GM04504 (cell line): ENCODE results near the gene GALNT10.

ENCODE experiments used
- DNase-seq: peaks from one replicate; pipeline ENCODE4 v3.0.0-alpha.2; 2012; ENCODE audit warnings: low read depth

GALNT10 gene

DNA sequence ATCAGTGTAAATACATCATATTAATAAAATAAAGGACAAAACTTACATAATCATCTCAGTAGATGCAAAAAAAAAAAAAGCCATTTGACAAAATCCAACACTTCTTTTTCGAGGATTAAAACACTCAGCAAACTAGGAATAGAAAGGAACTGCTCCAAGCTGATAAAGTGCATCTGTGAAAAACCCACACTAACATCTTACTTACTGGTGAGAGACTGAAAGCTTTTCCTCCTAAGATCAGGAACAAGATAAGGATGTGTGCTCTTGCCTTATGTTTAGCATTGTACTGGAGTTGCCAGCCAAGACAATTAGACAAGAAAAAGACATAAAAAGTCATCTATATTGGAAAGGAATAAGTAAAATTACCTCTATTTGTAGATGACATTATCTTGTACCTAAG lies 135.0 kb downstream of the GALNT10 start:
- DNase-seq: no peak

DNA sequence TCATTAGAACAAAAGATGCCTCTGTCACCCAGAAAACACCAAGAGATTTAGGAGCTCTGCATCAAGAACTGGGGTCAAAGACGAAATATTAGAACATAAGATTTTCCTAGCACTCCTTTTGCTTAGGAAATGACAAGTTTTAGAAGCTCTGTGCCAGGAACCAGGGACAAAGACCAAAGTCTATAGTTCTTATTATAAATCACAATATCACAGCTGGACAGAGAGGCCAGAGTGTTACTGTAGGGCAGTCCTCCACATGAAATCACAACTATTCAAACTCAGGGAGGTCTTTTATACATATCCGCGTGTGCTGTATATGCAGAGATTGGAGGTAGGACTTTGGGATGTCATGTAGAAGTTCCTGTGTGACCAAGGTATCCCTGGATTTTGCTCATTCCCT lies 138.5 kb downstream of the GALNT10 start:
- DNase-seq: no peak

DNA sequence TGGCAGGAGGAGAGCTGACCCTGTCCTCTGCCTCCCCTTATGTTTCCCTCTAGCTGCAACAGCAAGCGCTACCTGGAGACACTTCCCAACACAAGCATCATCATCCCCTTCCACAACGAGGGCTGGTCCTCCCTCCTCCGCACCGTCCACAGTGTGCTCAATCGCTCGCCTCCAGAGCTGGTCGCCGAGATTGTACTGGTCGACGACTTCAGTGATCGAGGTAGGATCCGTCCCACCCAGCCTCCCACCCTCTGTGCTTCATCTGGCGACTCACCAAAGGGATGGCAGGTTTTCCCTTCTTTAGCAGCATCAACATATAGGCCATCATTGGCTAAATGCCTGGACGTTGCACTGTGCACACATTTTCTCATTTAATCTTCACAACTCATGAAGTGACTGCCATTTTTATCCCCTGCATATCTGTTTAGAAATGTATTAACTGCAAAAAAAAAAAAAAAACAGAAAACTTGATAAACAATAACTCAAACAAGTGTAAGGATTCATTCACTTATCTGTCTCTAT lies 139.0 kb downstream of the GALNT10 start:
- DNase-seq: no peak

- no peak for DNase-seq
These were observed 139.6 kb downstream of the GALNT10 start for GRCh38 chr5:154330097-154330667.

GRCh38 chr5:154331232-154331631 lies 140.7 kb downstream of the GALNT10 start:
- no peak for DNase-seq

GRCh38 chr5:154331924-154332323 lies 141.4 kb downstream of the GALNT10 start:
- DNase-seq: no peak

GRCh38 chr5:154332451-154332850 lies 141.9 kb downstream of the GALNT10 start:
- no peak for DNase-seq

- no peak for DNase-seq
These were observed 142.5 kb downstream of the GALNT10 start for GRCh38 chr5:154333016-154333415.

GRCh38 chr5:154334406-154335064 lies 144.0 kb downstream of the GALNT10 start:
- DNase-seq: no peak

GRCh38 chr5:154335065-154335448 lies 144.5 kb downstream of the GALNT10 start:
- no peak for DNase-seq

- no peak for DNase-seq
These were observed 151.1 kb downstream of the GALNT10 start for GRCh38 chr5:154341620-154342019.

DNA sequence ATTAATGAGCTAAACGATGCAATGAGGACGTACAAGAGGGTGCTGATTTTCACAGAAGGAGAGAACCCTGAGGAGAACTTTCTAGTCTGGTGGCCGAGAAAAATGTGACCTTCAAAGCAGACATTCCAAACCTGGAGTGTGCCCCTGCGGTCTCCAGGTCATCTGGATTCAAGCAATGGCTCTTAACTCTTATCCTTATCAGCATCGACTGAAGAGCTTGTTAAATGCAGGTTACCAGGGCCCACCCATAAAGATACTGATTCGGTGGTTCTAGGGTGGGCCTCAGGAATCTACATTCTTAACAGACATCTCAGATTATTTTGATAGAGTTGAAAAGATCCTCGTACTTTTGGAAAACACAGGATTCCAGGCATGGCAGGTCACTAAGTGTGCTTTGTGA lies 151.7 kb downstream of the GALNT10 start:
- no peak for DNase-seq

GRCh38 chr5:154342963-154343362 lies 152.4 kb downstream of the GALNT10 start:
- no peak for DNase-seq

- DNase-seq: no peak
These were observed 153.9 kb downstream of the GALNT10 start for GRCh38 chr5:154344461-154344860.

DNA sequence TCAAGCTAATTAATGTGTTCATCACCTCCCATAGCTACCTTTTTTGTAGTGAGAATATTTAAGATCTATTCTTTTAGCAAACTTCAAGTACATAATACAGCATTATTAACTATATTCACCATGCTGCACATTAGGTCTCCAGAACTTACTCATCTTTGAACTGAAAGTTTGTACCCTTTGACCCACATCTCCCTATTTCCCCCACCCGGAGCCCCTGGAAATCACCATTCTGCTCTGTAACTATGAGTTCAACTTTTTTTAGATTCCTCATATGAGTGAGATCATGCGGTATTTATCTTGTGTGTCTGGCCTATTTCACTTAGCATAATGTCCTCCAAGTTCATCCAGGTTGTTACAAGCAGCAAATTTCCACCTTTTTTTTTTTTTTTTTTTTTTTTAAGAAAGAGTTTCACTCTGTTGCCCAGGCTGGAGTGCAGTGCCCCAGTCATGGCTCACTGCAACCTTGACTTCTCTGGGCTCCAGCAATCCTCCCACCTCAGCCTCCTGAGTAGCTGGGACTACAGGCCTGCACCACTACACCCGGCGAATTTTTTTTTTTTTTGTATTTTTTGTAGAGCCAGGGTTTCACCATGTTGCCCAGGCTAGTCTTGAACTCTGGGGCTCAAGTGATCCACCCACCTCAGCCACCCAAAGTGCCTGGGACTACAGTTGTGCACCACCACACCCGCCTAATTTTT lies 154.9 kb downstream of the GALNT10 start:
- no peak for DNase-seq

- no peak for DNase-seq
These were observed 155.9 kb downstream of the GALNT10 start for GRCh38 chr5:154346427-154346826.

- DNase-seq: no peak
These were observed 159.2 kb downstream of the GALNT10 start for GRCh38 chr5:154349626-154350264.

GRCh38 chr5:154351141-154351540 lies 160.6 kb downstream of the GALNT10 start:
- DNase-seq: no peak

DNA sequence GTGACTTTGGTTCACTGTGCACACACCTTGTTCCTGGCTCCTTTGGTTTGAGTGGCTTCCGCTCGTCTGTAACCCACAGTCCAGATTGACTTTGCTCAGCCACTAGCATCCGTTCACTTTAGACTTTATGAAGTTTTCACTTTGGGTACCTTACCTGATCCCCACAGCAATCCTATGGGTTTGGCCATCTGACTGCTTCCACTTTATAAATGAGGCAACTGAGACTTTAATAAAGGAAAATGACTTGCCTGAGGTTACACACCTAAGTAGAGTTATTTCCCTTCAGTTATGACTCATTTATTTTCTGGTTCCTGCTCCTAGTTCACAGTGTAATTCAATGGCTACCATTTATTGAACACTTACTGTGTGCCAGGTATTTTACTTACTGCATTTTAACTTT lies 161.0 kb downstream of the GALNT10 start:
- DNase-seq: no peak

DNA sequence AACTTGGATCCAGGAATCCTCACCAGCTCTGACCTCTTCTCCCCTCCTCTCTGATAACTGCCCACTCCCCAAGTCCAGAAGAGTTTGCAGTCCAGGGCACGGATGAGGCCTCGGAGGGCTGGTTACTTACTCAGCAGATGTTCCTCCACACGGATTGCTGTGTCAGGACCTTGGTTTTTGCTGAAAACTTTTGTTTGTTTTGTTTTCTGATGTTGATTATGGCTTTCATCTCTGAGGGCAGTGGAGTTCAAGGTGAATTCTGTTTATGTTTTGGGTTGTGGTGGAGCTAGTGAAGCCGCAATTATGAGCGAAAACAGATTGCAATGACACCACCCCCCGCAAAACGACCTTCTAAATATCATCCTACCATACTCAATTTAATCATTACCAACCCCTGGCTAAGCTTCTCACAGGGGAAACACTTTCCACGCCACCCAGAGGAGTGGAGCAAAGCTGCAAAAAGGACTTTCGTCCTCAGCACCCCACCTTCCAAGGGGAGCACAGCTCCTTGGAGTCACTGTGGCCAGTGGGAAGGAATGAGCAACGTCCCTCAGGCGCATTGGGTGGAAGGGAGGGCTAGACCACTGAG lies 162.5 kb downstream of the GALNT10 start:
- no peak for DNase-seq

GRCh38 chr5:154355129-154355611 lies 164.6 kb downstream of the GALNT10 start:
- DNase-seq: no peak

DNA sequence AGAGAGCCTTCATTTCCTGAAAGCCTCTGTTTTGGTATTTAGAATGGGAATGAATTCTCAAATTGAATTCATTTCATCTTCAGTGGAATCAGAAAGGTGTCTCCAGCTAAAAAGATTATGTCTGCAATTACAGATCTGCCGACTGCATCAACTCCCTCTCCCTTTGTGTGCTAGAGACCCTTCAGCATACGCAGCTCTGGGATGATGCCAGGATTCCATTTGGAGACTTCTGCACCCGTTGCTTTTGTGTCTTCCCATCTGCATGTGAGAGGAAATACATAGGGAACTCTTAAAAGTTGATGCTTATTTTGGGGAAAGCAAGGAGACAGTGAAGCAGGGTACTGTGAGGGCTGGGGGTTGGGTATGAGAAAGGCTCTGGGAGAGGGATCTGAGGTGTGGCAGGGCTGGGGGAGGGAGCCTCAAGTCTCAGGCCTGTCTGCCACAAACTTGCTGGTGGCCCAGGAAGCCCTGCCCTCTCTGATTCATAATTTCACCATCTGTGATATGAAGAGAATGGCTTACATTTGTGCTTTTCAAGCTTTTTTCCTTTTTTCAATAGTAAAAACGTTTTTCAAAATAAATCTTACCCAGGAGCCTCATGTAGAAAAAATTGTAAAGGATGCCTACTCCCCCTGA lies 165.6 kb downstream of the GALNT10 start:
- DNase-seq: no peak
